Gastrocnemius medialis (tissue), 4 donors: ENCODE results near the gene MSH5. TPM values are rescaled to one million over a fixed set of nuclear protein-coding genes. Genes with fewer than 3 reads are reported as not detected.

ENCODE experiments used
- ATAC-seq, 2 donors: fragments of 150-250 bp; one replicate each; pipeline ENCODE4 v1.9.1; 2016
- DNase-seq, 2 donors: peaks; one replicate each; pipeline ENCODE4 v3.0.0-alpha.2; 2019
- H3K27ac ChIP-seq, 4 donors: fragments of 200-600 bp; sonication (generic); 1 replicate in 1 of 4; 2 replicates in 3 of 4; pipeline ENCODE4 v1.5.1; 2016 to 2018; ENCODE audit warnings: mild to moderate bottlenecking in 2 of 4, moderate library complexity in 1 of 4
- H3K27me3 ChIP-seq, 3 donors: fragments of 200-600 bp; sonication (generic) in 2 of 3; 1 replicate in 1 of 3; 2 replicates in 2 of 3; pipeline versions ENCODE4 v1.5.1 to v1.6.0; 2016 to 2019; ENCODE audit warnings: mild to moderate bottlenecking in 1 of 3, moderate library complexity in 1 of 3
- H3K36me3 ChIP-seq, 2 donors: fragments of 200-600 bp; sonication (generic) in 1 of 2; one replicate each; pipeline ENCODE4 v1.5.1; 2017 to 2018
- H3K4me1 ChIP-seq, 2 donors: fragments of 200-600 bp; sonication (generic) in 1 of 2; one replicate each; pipeline ENCODE4 v1.5.1; 2016 to 2017; ENCODE audit warnings: mild to moderate bottlenecking in 2 of 2
- H3K4me3 ChIP-seq, 4 donors: fragments of 200-600 bp; sonication (generic) in 3 of 4; 1 replicate in 1 of 4; 2 replicates in 3 of 4; pipeline ENCODE4 v1.5.1; 2016 to 2019; ENCODE audit warnings: mild to moderate bottlenecking in 2 of 4
- H3K9me3 ChIP-seq, 3 donors: fragments of 200-600 bp; sonication (generic) in 2 of 3; 1 replicate in 1 of 3; 2 replicates in 2 of 3; pipeline ENCODE4 v1.5.1; 2016 to 2019
- POLR2A ChIP-seq, 2 donors: fragments of 450-650 bp; IDR thresholded peaks; one replicate each; pipeline ENCODE4 v1.6.1; 2017; ENCODE audit warnings: antibody characterized with exemption in 2 of 2, mild to moderate bottlenecking in 2 of 2, moderate library complexity in 2 of 2
- in situ Hi-C, 4 donors: fragments of 200-750 bp; cut with MboI; loops; one replicate each; pipeline versions ENCODE4 v1.15.0 to v1.8.0; 2017; ENCODE audit warnings: low sequenced_read_pairs in 4 of 4
- intact Hi-C: fragments of 100-400 bp; cut with DNase I; formaldehyde crosslinking; loops from one replicate; pipeline ENCODE4 v1.15.1; 2023; ENCODE audit warnings: low total_unique reads
- total RNA-seq, 4 donors: library from RNA; depleted of rRNA; stranded (reverse); fragments of >200 nt; gene quantifications; one replicate each; pipeline versions ENCODE4 v1.1.0 to v1.2.3, GENCODE V29; 2016
- TF ChIP-seq, protein P1 (sequence below), 5 experiments: fragments of 450-650 bp in 3 of 5; fragments of 200-600 bp in 2 of 5; sonication (generic) in 2 of 5; IDR thresholded peaks in 4 of 5; conservative IDR thresholded peaks in 1 of 5; 1 replicate in 4 of 5; 2 replicates in 1 of 5; pipeline ENCODE4 v1.5.1; 2016 to 2019; ENCODE audit warnings: antibody characterized with exemption in 5 of 5, mild to moderate bottlenecking in 3 of 5, moderate library complexity in 3 of 5

The MSH5 gene
- total RNA-seq, 4 donors from 2014 or later, result 0.35 to 7.8 (median 1.6) TPM

GRCh38 chr6:31762878-31763618, 23.2 kb downstream of the MSH5 start:
- no peaks in the 10 kb centered on the region for H3K9me3 ChIP-seq
- no peak for DNase-seq
- TF ChIP-seq POLR2A (IDR thresholded peaks at IDR 0.05), result no peak
- TF ChIP-seq, protein P1, sequence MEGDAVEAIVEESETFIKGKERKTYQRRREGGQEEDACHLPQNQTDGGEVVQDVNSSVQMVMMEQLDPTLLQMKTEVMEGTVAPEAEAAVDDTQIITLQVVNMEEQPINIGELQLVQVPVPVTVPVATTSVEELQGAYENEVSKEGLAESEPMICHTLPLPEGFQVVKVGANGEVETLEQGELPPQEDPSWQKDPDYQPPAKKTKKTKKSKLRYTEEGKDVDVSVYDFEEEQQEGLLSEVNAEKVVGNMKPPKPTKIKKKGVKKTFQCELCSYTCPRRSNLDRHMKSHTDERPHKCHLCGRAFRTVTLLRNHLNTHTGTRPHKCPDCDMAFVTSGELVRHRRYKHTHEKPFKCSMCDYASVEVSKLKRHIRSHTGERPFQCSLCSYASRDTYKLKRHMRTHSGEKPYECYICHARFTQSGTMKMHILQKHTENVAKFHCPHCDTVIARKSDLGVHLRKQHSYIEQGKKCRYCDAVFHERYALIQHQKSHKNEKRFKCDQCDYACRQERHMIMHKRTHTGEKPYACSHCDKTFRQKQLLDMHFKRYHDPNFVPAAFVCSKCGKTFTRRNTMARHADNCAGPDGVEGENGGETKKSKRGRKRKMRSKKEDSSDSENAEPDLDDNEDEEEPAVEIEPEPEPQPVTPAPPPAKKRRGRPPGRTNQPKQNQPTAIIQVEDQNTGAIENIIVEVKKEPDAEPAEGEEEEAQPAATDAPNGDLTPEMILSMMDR (IDR thresholded peaks at IDR 0.05 in 4 of 5, conservative IDR thresholded peaks at IDR 0.05 in 1 of 5), result no peak
- no peaks in the 10 kb centered on the region for H3K36me3 ChIP-seq
- intact Hi-C loops, result no loop called here
- no peak overlapping the region for H3K4me3 ChIP-seq
- no peaks in the 10 kb centered on the region for H3K4me1 ChIP-seq
- no peaks in the 10 kb centered on the region for H3K27me3 ChIP-seq
- H3K27ac ChIP-seq, result no peak overlapping the region
- in situ Hi-C loops, result no loop called here
- no peak for ATAC-seq

DNA sequence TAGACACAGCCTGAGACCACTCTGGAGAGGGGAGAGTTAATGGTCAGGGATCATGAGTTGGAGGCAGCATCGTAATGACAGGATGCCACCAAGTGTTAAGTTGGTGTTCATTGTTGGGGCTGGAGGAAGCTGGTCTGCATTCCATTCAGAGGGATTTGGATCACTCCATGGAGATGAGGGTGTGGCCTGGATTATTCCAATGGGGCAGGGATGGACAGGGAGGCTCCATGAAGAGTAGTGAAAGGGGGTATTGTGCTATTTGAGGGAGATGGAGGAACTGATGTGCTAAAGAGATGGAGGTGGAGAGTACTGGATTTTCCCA, 23.8 kb downstream of the MSH5 start:
- no peak overlapping the region for H3K4me3 ChIP-seq
- in situ Hi-C loops, result no loop called here

GRCh38 chr6:31764198-31764597, 24.4 kb downstream of the MSH5 start:
- no peaks in the 10 kb centered on the region for H3K36me3 ChIP-seq
- H3K9me3 ChIP-seq, result no peaks in the 10 kb centered on the region
- H3K27me3 ChIP-seq, result no peaks in the 10 kb centered on the region
- no peak overlapping the region for H3K27ac ChIP-seq
- intact Hi-C loops (no loop called here), in situ Hi-C loops (no loop called here)
- no peak overlapping the region for H3K4me3 ChIP-seq
- no peaks in the 10 kb centered on the region for H3K4me1 ChIP-seq
- ATAC-seq, result no peak
- DNase-seq, result no peak
- TF ChIP-seq POLR2A (IDR thresholded peaks at IDR 0.05), result no peak
- TF ChIP-seq, protein P1 (IDR thresholded peaks at IDR 0.05 in 4 of 5, conservative IDR thresholded peaks at IDR 0.05 in 1 of 5), result no peak

More for the DNA sequence above, 23.8 kb downstream of the MSH5 start:
- no peaks in the 10 kb centered on the region for H3K36me3 ChIP-seq
- ATAC-seq (no peak), DNase-seq (no peak)
- intact Hi-C loops, result no loop called here
- no peaks in the 10 kb centered on the region for H3K9me3 ChIP-seq
- TF ChIP-seq POLR2A (IDR thresholded peaks at IDR 0.05), result no peak
- TF ChIP-seq, protein P1 (IDR thresholded peaks at IDR 0.05 in 4 of 5, conservative IDR thresholded peaks at IDR 0.05 in 1 of 5), result no peak
- H3K4me1 ChIP-seq, result no peaks in the 10 kb centered on the region
- no peak overlapping the region for H3K27ac ChIP-seq
- H3K27me3 ChIP-seq, result no peaks in the 10 kb centered on the region

DNA sequence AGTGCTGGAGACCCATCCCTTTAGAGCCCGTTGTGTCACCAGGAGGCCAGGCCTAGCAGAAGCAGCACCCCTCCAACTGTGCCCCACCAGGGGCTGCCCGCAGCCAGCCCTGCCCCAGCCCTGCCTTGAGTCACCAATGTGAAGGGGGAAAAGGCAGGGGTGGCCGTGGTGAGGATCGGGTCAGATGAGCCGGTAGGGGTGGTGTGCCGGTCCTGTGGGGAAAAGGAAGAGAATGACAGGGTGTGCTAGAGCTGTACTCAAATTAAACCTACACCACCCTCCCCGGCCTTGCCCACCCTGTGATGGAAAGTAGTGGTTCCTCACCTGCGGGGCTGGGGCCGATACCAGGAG, 25.7 kb downstream of the MSH5 start:
- ATAC-seq (no peak), DNase-seq (no peak)
- Histone ChIP-seq H3K36me3 (no peaks in the 10 kb centered on the region), H3K4me3 (no peak overlapping the region), H3K4me1 (no peaks in the 10 kb centered on the region), H3K27me3 (no peaks in the 10 kb centered on the region), H3K27ac (no peak overlapping the region), H3K9me3 (no peaks in the 10 kb centered on the region)
- in situ Hi-C loops (loop anchor here in 1 of 4 donors (5.0 kb wide), 1 partner anchor 83 kb away; the partner anchor contains the start of gene LY6G5C), intact Hi-C loops (no loop called here)
- TF ChIP-seq POLR2A (IDR thresholded peaks at IDR 0.05), result no peak
- TF ChIP-seq, protein P1 (IDR thresholded peaks at IDR 0.05 in 4 of 5, conservative IDR thresholded peaks at IDR 0.05 in 1 of 5), result no peak
